Right renal cortex interstitium (tissue), 3 donors: ENCODE measurements around the gene PCBP1. TPM values are rescaled to one million over a fixed set of nuclear protein-coding genes. Genes with fewer than 3 reads are reported as not detected.
"Not testable (repeated sequence)": the region's sequence is repeated elsewhere in the genome, so short reads cannot be mapped to it uniquely, and the experiment has no call there.

Source experiments
- DNase-seq, 3 donors: peaks; one replicate each; pipeline ENCODE4 v3.0.0-alpha.2; 2013; ENCODE audit warnings: low read depth in 3 of 3, low spot score in 2 of 3
- polyA plus RNA-seq, 3 donors: library from polyadenylated mRNA; unstranded; fragments of 120-200 nt; gene quantifications; one replicate each; pipeline ENCODE4 v1.2.1, GENCODE V29; 2013; ENCODE audit not compliant: insufficient read length in 3 of 3

PCBP1 gene
- polyA plus RNA-seq, 3 donors = 237 to 285 (median 260) TPM

- no peak for DNase-seq
Measured at GRCh38 chr2:70080610-70081200, 6.6 kb upstream of the PCBP1 start.

- no peak for DNase-seq
Measured at GRCh38 chr2:70081221-70081620, 6.1 kb upstream of the PCBP1 start.

- no peak for DNase-seq
Measured at GRCh38 chr2:70083344-70084156, 3.7 kb upstream of the PCBP1 start.

- no peak for DNase-seq
Measured at GRCh38 chr2:70084973-70085710, 2.1 kb upstream of the PCBP1 start.

- DNase-seq = no peak
Measured at GRCh38 chr2:70085711-70086277, 1.5 kb upstream of the PCBP1 start.

GRCh38 chr2:70086278-70086837 lies 919 bp upstream of the PCBP1 start:
- DNase-seq = no peak

GRCh38 chr2:70087702-70088597 lies 673 bp downstream of the PCBP1 start:
- no peak for DNase-seq

- DNase-seq = no peak
Measured at GRCh38 chr2:70088598-70089219, 1.4 kb downstream of the PCBP1 start.

GRCh38 chr2:70089220-70089982 lies 2.1 kb downstream of the PCBP1 start:
- DNase-seq = no peak

- no peak for DNase-seq
Measured at GRCh38 chr2:70089983-70090525, 2.8 kb downstream of the PCBP1 start.

- no peak for DNase-seq
Measured at GRCh38 chr2:70090706-70091334, 3.5 kb downstream of the PCBP1 start.

- DNase-seq = no peak
Measured at GRCh38 chr2:70091364-70091763, 4.1 kb downstream of the PCBP1 start.

- DNase-seq = no peak
Measured at GRCh38 chr2:70091816-70092215, 4.5 kb downstream of the PCBP1 start.

GRCh38 chr2:70092576-70093243 lies 5.4 kb downstream of the PCBP1 start:
- not testable (repeated sequence) for DNase-seq

GRCh38 chr2:70094171-70094977 lies 7.1 kb downstream of the PCBP1 start:
- DNase-seq = no peak

GRCh38 chr2:70094978-70095719 lies 7.9 kb downstream of the PCBP1 start:
- no peak for DNase-seq
